Type B pancreatic cell (in vitro differentiated cells): ENCODE results near the gene HDLBP. TPM values are rescaled to one million over a fixed set of nuclear protein-coding genes. Genes with fewer than 3 reads are reported as not detected.

ENCODE experiments used
- DNase-seq: peaks from one replicate; pipeline ENCODE4 v3.0.0; 2021; ENCODE audit warnings: mixed read lengths; ENCODE audit not compliant: unreplicated experiment; ENCODE audit errors: extremely low spot score
- H3K27ac Mint-ChIP-seq: 2 replicates; pipeline ENCODE4 v1.8.0; 2021; ENCODE audit warnings: mild to moderate bottlenecking, mixed read lengths
- H3K27me3 Mint-ChIP-seq: 2 replicates; pipeline ENCODE4 v1.8.0; 2021; ENCODE audit warnings: mixed read lengths
- H3K36me3 Mint-ChIP-seq: 2 replicates; pipeline ENCODE4 v1.8.0; 2021; ENCODE audit warnings: mixed read lengths
- H3K4me1 Mint-ChIP-seq: one replicate; pipeline ENCODE4 v1.8.0; 2021; ENCODE audit warnings: mixed read lengths; ENCODE audit not compliant: unreplicated experiment
- H3K4me3 Mint-ChIP-seq: 2 replicates; pipeline ENCODE4 v1.8.0; 2021; ENCODE audit warnings: mild to moderate bottlenecking, mixed read lengths
- H3K9me3 Mint-ChIP-seq: 2 replicates; pipeline ENCODE4 v1.8.0; 2021; ENCODE audit warnings: mixed read lengths
- total RNA-seq: library from RNA; stranded (reverse); gene quantifications from 2 replicates; pipeline ENCODE4 v1.2.1, GENCODE V29; 2021; ENCODE audit warnings: low replicate concordance
- TF ChIP-seq, protein P1 (sequence below): fragments of 200-600 bp; sonication (generic); conservative IDR thresholded peaks from 2 replicates; pipeline ENCODE4 v1.5.0; 2021; ENCODE audit warnings: antibody characterized with exemption, mild to moderate bottlenecking

Gene HDLBP
- total RNA-seq, 1 donor from 2014 or later: 466 TPM

DNA sequence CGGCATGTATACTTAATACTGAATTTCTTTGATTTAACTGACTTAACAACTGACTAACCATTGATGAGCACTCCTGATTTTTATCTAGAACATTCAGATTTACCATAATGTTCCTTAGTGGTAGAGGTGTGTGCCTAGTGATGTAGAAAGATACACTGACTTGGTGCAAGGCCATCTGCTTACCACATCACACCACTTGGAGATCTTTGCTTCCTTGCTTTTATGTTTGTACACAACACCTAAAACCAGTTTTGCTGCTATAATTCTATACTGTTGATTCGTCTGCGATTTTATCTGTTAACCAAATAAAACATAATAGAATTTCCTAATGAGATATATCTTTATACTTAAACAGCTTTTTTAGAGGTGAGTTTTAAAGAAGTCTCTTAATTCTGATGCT lies 36.8 kb upstream of the HDLBP start:
- H3K4me1 Mint-ChIP-seq: peaks cover 19% of the 10 kb centered on the region
- TF ChIP-seq, protein P1, sequence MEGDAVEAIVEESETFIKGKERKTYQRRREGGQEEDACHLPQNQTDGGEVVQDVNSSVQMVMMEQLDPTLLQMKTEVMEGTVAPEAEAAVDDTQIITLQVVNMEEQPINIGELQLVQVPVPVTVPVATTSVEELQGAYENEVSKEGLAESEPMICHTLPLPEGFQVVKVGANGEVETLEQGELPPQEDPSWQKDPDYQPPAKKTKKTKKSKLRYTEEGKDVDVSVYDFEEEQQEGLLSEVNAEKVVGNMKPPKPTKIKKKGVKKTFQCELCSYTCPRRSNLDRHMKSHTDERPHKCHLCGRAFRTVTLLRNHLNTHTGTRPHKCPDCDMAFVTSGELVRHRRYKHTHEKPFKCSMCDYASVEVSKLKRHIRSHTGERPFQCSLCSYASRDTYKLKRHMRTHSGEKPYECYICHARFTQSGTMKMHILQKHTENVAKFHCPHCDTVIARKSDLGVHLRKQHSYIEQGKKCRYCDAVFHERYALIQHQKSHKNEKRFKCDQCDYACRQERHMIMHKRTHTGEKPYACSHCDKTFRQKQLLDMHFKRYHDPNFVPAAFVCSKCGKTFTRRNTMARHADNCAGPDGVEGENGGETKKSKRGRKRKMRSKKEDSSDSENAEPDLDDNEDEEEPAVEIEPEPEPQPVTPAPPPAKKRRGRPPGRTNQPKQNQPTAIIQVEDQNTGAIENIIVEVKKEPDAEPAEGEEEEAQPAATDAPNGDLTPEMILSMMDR: no peak
- H3K9me3 Mint-ChIP-seq: no peaks in the 10 kb centered on the region
- peaks cover 18% of the 10 kb centered on the region for H3K36me3 Mint-ChIP-seq
- DNase-seq: no peak
- H3K27me3 Mint-ChIP-seq: no peaks in the 10 kb centered on the region
- no peak overlapping the region for H3K4me3 Mint-ChIP-seq
- peak overlapping the region; percentile 74 for H3K27ac Mint-ChIP-seq

DNA sequence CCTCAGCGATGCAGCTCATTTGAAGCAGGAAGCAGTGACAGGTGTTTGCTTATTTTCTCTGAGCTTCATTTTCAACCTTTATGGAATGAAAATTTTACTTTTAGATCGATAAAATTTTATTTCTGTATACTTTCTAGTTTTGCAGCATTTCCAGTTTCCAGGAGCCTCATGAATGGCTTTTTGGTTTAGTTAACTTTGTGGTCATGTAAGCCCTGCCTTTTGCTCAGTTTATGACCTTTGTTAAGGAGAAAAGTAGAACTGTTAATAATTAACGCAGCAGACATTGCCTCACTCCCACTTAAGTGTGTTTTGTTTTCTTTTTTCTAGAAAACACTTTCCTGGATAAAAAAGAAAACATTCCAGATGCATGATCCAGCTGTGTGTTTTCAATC lies 36.2 kb upstream of the HDLBP start:
- Mint-ChIP-seq H3K36me3 (peaks cover 18% of the 10 kb centered on the region), H3K27me3 (no peaks in the 10 kb centered on the region), H3K9me3 (no peaks in the 10 kb centered on the region), H3K4me1 (peaks cover 15% of the 10 kb centered on the region), H3K4me3 (peak overlapping the region; percentile 22), H3K27ac (peak overlapping the region; percentile 74)
- no peak for DNase-seq
- TF ChIP-seq, protein P1: no peak

DNA sequence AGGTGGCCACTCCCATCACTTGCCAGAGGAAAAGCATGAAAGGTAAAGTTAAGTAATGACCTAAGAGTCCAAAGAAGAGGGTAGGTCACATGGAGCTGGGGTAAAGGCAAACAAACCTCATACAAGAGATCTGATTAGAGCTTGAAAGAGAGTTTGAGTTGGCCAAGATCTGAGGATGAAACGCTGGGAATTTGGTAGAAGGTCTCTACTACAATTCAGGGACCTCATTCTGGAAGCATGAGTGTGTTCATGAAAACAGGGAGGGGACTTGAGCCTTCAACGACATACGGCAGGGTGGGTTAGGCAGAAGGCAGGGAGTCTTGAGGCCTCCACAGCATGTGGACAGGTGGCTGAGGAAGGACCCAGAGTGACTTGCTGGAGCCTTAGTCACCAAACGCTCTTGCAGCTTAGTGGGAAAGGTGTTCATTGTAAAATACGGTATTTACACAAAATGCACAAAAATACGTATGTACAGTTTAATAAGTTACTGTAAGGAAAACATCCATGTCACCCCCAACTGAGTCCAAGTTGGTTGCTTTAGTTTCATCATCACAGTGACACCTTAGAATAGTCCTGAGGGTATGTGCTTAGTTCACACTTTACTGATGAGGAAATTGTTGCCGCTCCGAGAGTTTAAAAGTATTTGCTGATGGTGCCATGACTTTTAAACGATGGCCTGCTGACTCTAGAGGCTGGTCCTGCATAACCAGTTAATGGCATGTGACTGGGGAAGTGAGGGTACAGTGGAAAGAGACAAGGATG lies 35.6 kb upstream of the HDLBP start:
- H3K9me3 Mint-ChIP-seq: no peaks in the 10 kb centered on the region
- peaks cover 18% of the 10 kb centered on the region for H3K36me3 Mint-ChIP-seq
- TF ChIP-seq, protein P1: no peak
- peaks cover 15% of the 10 kb centered on the region for H3K4me1 Mint-ChIP-seq
- H3K4me3 Mint-ChIP-seq: peak overlapping the region; percentile 22
- H3K27me3 Mint-ChIP-seq: no peaks in the 10 kb centered on the region
- H3K27ac Mint-ChIP-seq: peak overlapping the region; percentile 74
- no peak for DNase-seq

DNA sequence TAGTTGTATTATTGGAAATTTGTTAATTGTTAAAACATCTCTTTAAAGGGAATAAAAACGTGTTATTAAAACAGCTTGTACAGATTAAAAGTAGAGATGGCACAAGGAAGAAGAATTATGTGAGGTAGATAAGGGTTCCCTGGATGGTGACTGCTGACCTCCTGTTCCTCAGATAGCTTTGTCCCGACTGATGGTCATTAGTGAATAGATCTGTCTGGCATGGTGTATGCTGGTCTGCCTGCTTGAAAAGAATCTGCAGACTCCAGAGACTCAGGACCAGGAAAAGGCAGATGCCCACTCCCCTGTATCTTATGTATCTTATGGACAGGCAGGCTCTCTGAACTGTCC lies 35.0 kb upstream of the HDLBP start:
- peak overlapping the region; percentile 5 for H3K4me3 Mint-ChIP-seq
- peaks cover 15% of the 10 kb centered on the region for H3K4me1 Mint-ChIP-seq
- no peaks in the 10 kb centered on the region for H3K27me3 Mint-ChIP-seq
- no peak for DNase-seq
- peak overlapping the region; percentile 74 for H3K27ac Mint-ChIP-seq
- H3K36me3 Mint-ChIP-seq: peaks cover 23% of the 10 kb centered on the region
- TF ChIP-seq, protein P1: no peak
- H3K9me3 Mint-ChIP-seq: no peaks in the 10 kb centered on the region

DNA sequence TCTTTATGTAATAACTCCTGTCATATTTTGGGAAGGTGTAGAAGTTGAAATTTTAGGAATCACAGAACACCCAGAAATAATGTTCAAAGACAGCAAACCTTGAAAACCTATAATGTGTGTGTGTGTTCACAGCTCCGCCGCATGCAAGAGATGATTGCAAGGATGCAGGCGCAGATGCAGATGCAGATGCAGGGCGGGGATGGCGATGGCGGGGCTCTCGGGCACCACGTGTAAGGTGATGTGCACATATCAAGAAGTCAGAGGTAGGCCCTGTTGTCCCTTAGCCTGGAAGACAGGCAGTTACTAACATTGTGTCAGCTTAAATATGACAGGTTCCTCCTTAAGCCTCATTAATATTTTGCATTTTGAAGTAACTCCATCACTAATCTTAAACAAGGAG lies 34.5 kb upstream of the HDLBP start:
- peaks cover 23% of the 10 kb centered on the region for H3K36me3 Mint-ChIP-seq
- H3K4me1 Mint-ChIP-seq: peaks cover 14% of the 10 kb centered on the region
- H3K9me3 Mint-ChIP-seq: no peaks in the 10 kb centered on the region
- H3K4me3 Mint-ChIP-seq: no peak overlapping the region
- no peaks in the 10 kb centered on the region for H3K27me3 Mint-ChIP-seq
- H3K27ac Mint-ChIP-seq: no peak overlapping the region
- no peak for DNase-seq
- TF ChIP-seq, protein P1: no peak
